Caco-2 (cell line): ENCODE measurements around the gene MSH3. TPM values are rescaled to one million over a fixed set of nuclear protein-coding genes. Genes with fewer than 3 reads are reported as not detected.

ENCODE experiments used
- BruUV-seq: library from RNA; stranded (reverse); fragments of 400-500 nt; replicated peaks from 2 replicates; lab custom pipeline; 2021; lab: Mats Ljungman, UMichigan
- CTCF ChIA-PET: fragments of 300-600 bp; sonication (Branson Sonifier 250); formaldehyde crosslinking; loops from one replicate; lab custom pipeline; 2022; ENCODE audit warnings: antibody characterized with exemption; lab: Charles Lee
- POLR2A ChIA-PET: fragments of 300-600 bp; sonication (Branson Sonifier 250); formaldehyde crosslinking; loops from one replicate; lab custom pipeline; 2022; ENCODE audit warnings: antibody characterized with exemption; lab: Charles Lee
- DNase-seq, 2 experiments: peaks; one replicate each; pipeline versions ENCODE4 v3.0.0 to v3.0.0-alpha.2; 2020 to 2022
- H3K27me3 ChIP-seq: replicated peaks from 2 replicates; pipeline ENCODE4 v1.6.0; 2011; ENCODE audit warnings: low read length; ENCODE audit not compliant: control insufficient read depth, insufficient read depth
- H3K36me3 ChIP-seq: 2 replicates; pipeline ENCODE4 v1.5.1; 2011; ENCODE audit warnings: low read length; ENCODE audit not compliant: control insufficient read depth, insufficient read depth
- H3K4me1 ChIP-seq: fragments of 250-450 bp; sonication (Bioruptor Pico); 2 replicates; pipeline ENCODE4 v1.5.1; 2020; ENCODE audit warnings: mild to moderate bottlenecking
- H3K4me3 ChIP-seq: 2 replicates; pipeline ENCODE4 v1.5.1; 2011; ENCODE audit warnings: low read depth, mild to moderate bottlenecking, control low read depth, low read length
- H3K9me3 ChIP-seq: fragments of 250-450 bp; sonication (Bioruptor Pico); 2 replicates; pipeline ENCODE4 v1.5.1; 2020; ENCODE audit warnings: mild to moderate bottlenecking, moderate library complexity
- H3K27ac Mint-ChIP-seq: one replicate; pipeline ENCODE4 v1.8.0; 2022; ENCODE audit warnings: mixed read lengths; ENCODE audit not compliant: unreplicated experiment
- H3K27me3 Mint-ChIP-seq: one replicate; pipeline ENCODE4 v1.8.0; 2022; ENCODE audit warnings: mixed read lengths; ENCODE audit not compliant: insufficient read depth, unreplicated experiment
- H3K36me3 Mint-ChIP-seq: one replicate; pipeline ENCODE4 v1.8.0; 2022; ENCODE audit warnings: mild to moderate bottlenecking, mixed read lengths; ENCODE audit not compliant: insufficient read depth, unreplicated experiment
- H3K4me1 Mint-ChIP-seq: one replicate; pipeline ENCODE4 v1.8.0; 2022; ENCODE audit warnings: low read depth, mixed read lengths; ENCODE audit not compliant: unreplicated experiment
- H3K4me3 Mint-ChIP-seq: one replicate; pipeline ENCODE4 v1.8.0; 2022; ENCODE audit warnings: mild to moderate bottlenecking, moderate library complexity, mixed read lengths; ENCODE audit not compliant: unreplicated experiment
- H3K9me3 Mint-ChIP-seq: one replicate; pipeline ENCODE4 v1.8.0; 2022; ENCODE audit warnings: mixed read lengths; ENCODE audit not compliant: unreplicated experiment
- intact Hi-C: fragments of 100-400 bp; cut with micrococcal nuclease; formaldehyde crosslinking; loops from one replicate; pipeline ENCODE4 v1.10.0; 2022; ENCODE audit not compliant: unreplicated experiment
- total RNA-seq: library from RNA; stranded (reverse); gene quantifications from 2 replicates; pipeline ENCODE4 v1.2.3, GENCODE V29; 2022
- TF ChIP-seq, protein P1 (sequence below), 2 experiments: fragments of 200-600 bp in 1 of 2; IDR thresholded peaks; 1 replicate in 1 of 2; 2 replicates in 1 of 2; pipeline versions ENCODE4 v1.5.1 to v1.8.0; 2011 to 2022; ENCODE audit warnings: antibody characterized with exemption in 1 of 2, control low read depth in 1 of 2, inconsistent platforms in 1 of 2, low read depth in 1 of 2, low read length in 1 of 2, mild to moderate bottlenecking in 1 of 2, moderate library complexity in 1 of 2; ENCODE audit not compliant: insufficient read depth in 1 of 2, severe bottlenecking in 1 of 2, unreplicated experiment in 1 of 2

MSH3 gene
- total RNA-seq, 1 experiment from 2014 or later = 17.1 TPM

DNA sequence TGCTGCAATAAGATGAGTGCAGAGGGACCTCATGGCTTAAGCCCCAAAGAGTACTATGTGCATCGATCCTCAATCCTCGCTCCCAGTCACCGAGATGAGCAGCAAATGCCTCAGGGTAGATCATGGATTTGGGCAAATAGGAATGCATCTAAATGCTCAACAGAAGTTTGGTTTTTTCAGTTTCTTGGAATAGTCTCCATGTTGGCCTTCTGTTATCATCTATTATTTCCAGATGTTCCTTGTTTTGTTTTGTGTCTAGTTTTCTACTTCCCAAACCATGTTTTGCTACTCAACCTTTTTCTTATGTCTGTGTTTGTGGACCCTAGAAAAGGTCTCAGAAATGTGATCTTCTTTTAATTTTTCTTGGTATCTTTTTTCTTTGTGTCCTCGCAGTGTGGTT lies 262.2 kb downstream of the MSH3 start:
- no peaks in the 10 kb centered on the region for H3K27me3 ChIP-seq
- Mint-ChIP-seq H3K27ac (no peak overlapping the region), H3K4me1 (no peaks in the 10 kb centered on the region), H3K36me3 (peaks cover 8% of the 10 kb centered on the region), H3K27me3 (no peaks in the 10 kb centered on the region), H3K4me3 (no peak overlapping the region), H3K9me3 (no peaks in the 10 kb centered on the region)
- DNase-seq = no peak
- H3K4me3 ChIP-seq = no peak overlapping the region
- H3K36me3 ChIP-seq = no peaks in the 10 kb centered on the region
- H3K4me1 ChIP-seq = no peaks in the 10 kb centered on the region; the same call in 1 of the 2 replicates
- ChIA-PET POLR2A (no interaction called here), CTCF (no interaction called here)
- no peaks in the 10 kb centered on the region for H3K9me3 ChIP-seq
- TF ChIP-seq, protein P1, sequence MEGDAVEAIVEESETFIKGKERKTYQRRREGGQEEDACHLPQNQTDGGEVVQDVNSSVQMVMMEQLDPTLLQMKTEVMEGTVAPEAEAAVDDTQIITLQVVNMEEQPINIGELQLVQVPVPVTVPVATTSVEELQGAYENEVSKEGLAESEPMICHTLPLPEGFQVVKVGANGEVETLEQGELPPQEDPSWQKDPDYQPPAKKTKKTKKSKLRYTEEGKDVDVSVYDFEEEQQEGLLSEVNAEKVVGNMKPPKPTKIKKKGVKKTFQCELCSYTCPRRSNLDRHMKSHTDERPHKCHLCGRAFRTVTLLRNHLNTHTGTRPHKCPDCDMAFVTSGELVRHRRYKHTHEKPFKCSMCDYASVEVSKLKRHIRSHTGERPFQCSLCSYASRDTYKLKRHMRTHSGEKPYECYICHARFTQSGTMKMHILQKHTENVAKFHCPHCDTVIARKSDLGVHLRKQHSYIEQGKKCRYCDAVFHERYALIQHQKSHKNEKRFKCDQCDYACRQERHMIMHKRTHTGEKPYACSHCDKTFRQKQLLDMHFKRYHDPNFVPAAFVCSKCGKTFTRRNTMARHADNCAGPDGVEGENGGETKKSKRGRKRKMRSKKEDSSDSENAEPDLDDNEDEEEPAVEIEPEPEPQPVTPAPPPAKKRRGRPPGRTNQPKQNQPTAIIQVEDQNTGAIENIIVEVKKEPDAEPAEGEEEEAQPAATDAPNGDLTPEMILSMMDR (IDR thresholded peaks at IDR 0.05; ENCODE audit: insufficient read depth in 1 of 2, low read depth in 1 of 2, low read length in 1 of 2, severe bottlenecking in 1 of 2, unreplicated experiment in 1 of 2) = no peak
- BruUV-seq = no TSS peak
- intact Hi-C loops = no loop called here

DNA sequence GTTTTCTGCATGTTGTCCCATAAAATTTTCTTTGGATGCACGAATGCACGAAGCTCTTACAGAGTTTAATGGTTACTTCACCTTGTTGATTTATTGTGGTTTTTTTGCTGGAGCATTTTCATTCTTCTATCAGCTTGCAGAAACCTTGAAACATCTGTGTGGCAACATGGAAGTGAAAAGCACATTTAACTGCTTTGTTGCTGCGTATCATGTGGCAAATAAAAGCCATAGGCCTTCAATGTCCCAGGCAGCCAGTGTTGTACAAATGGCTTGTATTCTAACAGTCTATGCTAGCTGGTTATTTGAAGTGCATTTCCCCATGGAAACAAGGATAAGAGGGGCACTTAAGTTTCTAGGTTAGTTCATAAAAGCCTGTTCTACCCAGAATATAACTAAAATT lies 263.2 kb downstream of the MSH3 start:
- intact Hi-C loops = no loop called here
- no peak overlapping the region for H3K27ac Mint-ChIP-seq
- ChIA-PET POLR2A (no interaction called here), CTCF (interaction anchor here (0.5 kb wide), 1 partner anchor 244 kb away, joined by 3 read pairs; no protein-coding TSS in a partner anchor)
- TF ChIP-seq, protein P1 (IDR thresholded peaks at IDR 0.05; ENCODE audit: insufficient read depth in 1 of 2, low read depth in 1 of 2, low read length in 1 of 2, severe bottlenecking in 1 of 2, unreplicated experiment in 1 of 2) = no peak
- H3K4me1 Mint-ChIP-seq = no peaks in the 10 kb centered on the region
- DNase-seq = no peak
- no TSS peak for BruUV-seq
- H3K9me3 ChIP-seq = no peaks in the 10 kb centered on the region
- no peaks in the 10 kb centered on the region for H3K27me3 ChIP-seq
- H3K4me3 ChIP-seq = no peak overlapping the region
- H3K36me3 ChIP-seq = no peaks in the 10 kb centered on the region
- H3K9me3 Mint-ChIP-seq = no peaks in the 10 kb centered on the region
- peaks cover 8% of the 10 kb centered on the region for H3K36me3 Mint-ChIP-seq
- H3K4me3 Mint-ChIP-seq = no peak overlapping the region
- H3K27me3 Mint-ChIP-seq = no peaks in the 10 kb centered on the region
- no peaks in the 10 kb centered on the region; the same call in 1 of the 2 replicates for H3K4me1 ChIP-seq

DNA sequence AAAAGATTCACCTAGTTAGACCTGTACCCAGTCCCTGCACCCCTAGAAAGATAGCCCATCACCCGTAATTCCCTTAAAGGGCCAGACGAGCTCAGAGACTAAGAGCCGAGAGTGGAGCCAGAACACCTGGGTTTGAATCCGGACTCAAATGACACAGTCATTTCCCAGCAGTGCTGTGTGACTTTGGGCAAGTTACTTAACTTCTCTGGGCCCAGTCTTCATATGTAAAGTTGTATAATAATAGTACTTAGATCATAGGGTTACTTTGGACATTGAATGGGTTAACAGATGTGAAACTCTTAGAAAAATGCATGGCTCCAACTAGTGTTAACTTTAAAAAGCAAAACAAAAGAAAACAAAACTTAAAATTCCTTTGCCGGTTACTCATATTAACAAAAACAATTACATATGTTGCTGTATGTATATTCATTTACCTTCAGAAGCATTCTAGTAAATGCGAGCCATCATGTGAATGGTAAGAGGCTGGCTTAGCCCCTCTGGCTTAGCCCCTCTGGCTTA lies 265.3 kb downstream of the MSH3 start:
- Histone ChIP-seq H3K36me3 (no peaks in the 10 kb centered on the region), H3K9me3 (no peaks in the 10 kb centered on the region), H3K4me1 (no peaks in the 10 kb centered on the region; the same call in 1 of the 2 replicates), H3K27me3 (no peaks in the 10 kb centered on the region), H3K4me3 (no peak overlapping the region)
- TF ChIP-seq, protein P1 (IDR thresholded peaks at IDR 0.05; ENCODE audit: insufficient read depth in 1 of 2, low read depth in 1 of 2, low read length in 1 of 2, severe bottlenecking in 1 of 2, unreplicated experiment in 1 of 2) = no peak
- intact Hi-C loops = no loop called here
- no TSS peak for BruUV-seq
- Mint-ChIP-seq H3K27ac (no peak overlapping the region), H3K27me3 (no peaks in the 10 kb centered on the region), H3K4me3 (no peak overlapping the region), H3K36me3 (peaks cover 8% of the 10 kb centered on the region), H3K9me3 (no peaks in the 10 kb centered on the region), H3K4me1 (no peaks in the 10 kb centered on the region)
- no peak for DNase-seq
- ChIA-PET CTCF (no interaction called here), POLR2A (no interaction called here)
